ENCODE results near the gene PIP4K2C. TPM values are rescaled to one million over a fixed set of nuclear protein-coding genes. Genes with fewer than 3 reads are reported as not detected.
"Not testable (repeated sequence)": the region's sequence is repeated elsewhere in the genome, so short reads cannot be mapped to it uniquely, and the experiment has no call there.

PIP4K2C gene
- total and polyA plus RNA-seq, 4 donors, result 13.7 to 42.2 (median 20.8) TPM

- Histone ChIP-seq H3K27ac (ENCODE audit: low read depth in 1 of 2, low read length in 1 of 2) (no peak overlapping the region), H3K4me1 (ENCODE audit: control insufficient read depth in 5 of 5, insufficient read depth in 5 of 5, low read length in 5 of 5) (no peaks in the 10 kb centered on the region), H3K4me3 (no peak overlapping the region), H3K9me3 (ENCODE audit: control insufficient read depth in 4 of 4, insufficient read depth in 3 of 4, low read length in 3 of 4) (no peaks in the 10 kb centered on the region), H3K27me3 (ENCODE audit: control insufficient read depth in 3 of 3, insufficient read depth in 3 of 3, low read length in 2 of 3) (peaks cover 0 to 13% (median 13%) of the 10 kb centered on the region in 3 donors), H3K36me3 (ENCODE audit: control insufficient read depth in 4 of 4, insufficient read depth in 4 of 4, low read length in 4 of 4) (no peaks in the 10 kb centered on the region), H3K9ac (ENCODE audit: insufficient read depth in 1 of 2, low read length in 2 of 2) (no peak overlapping the region)
- no peak for TF ChIP-seq CTCF (IDR thresholded peaks at IDR 0.05; ENCODE audit: control extremely low read depth, extremely low read depth)
- DNase-seq, result no peak
- no peak for ATAC-seq (ENCODE audit: insufficient read depth, low FRiP score)
Measured at GRCh38 chr12:57584690-57585089, 6.3 kb upstream of the PIP4K2C start.

- Histone ChIP-seq H3K4me1 (ENCODE audit: control insufficient read depth in 5 of 5, insufficient read depth in 5 of 5, low read length in 5 of 5) (no peaks in the 10 kb centered on the region), H3K4me3 (no peak overlapping the region), H3K27me3 (ENCODE audit: control insufficient read depth in 3 of 3, insufficient read depth in 3 of 3, low read length in 2 of 3) (peaks cover 0 to 13% (median 13%) of the 10 kb centered on the region in 3 donors), H3K27ac (ENCODE audit: low read depth in 1 of 2, low read length in 1 of 2) (no peak overlapping the region), H3K9me3 (ENCODE audit: control insufficient read depth in 4 of 4, insufficient read depth in 3 of 4, low read length in 3 of 4) (no peaks in the 10 kb centered on the region), H3K36me3 (ENCODE audit: control insufficient read depth in 4 of 4, insufficient read depth in 4 of 4, low read length in 4 of 4) (no peaks in the 10 kb centered on the region), H3K9ac (ENCODE audit: insufficient read depth in 1 of 2, low read length in 2 of 2) (no peak overlapping the region)
- ATAC-seq (ENCODE audit: insufficient read depth, low FRiP score) (no peak), DNase-seq (no peak)
- WGBS, 2 donors, result 81 to 84% methylated on average over 2 of the region's 2 CpGs
- TF ChIP-seq CTCF (IDR thresholded peaks at IDR 0.05; ENCODE audit: control extremely low read depth, extremely low read depth), result no peak
Measured at GRCh38 chr12:57585156-57585555, 5.8 kb upstream of the PIP4K2C start.

- H3K4me1 ChIP-seq (ENCODE audit: control insufficient read depth in 5 of 5, insufficient read depth in 5 of 5, low read length in 5 of 5), result peaks cover 0 to 6% (median 3%) of the 10 kb centered on the region in 5 donors
- H3K9me3 ChIP-seq (ENCODE audit: control insufficient read depth in 4 of 4, insufficient read depth in 3 of 4, low read length in 3 of 4), result no peaks in the 10 kb centered on the region
- peaks cover 0 to 13% (median 13%) of the 10 kb centered on the region in 3 donors for H3K27me3 ChIP-seq (ENCODE audit: control insufficient read depth in 3 of 3, insufficient read depth in 3 of 3, low read length in 2 of 3)
- ATAC-seq (ENCODE audit: insufficient read depth, low FRiP score) (no peak), DNase-seq (no peak)
- no peaks in the 10 kb centered on the region for H3K36me3 ChIP-seq (ENCODE audit: control insufficient read depth in 4 of 4, insufficient read depth in 4 of 4, low read length in 4 of 4)
- TF ChIP-seq CTCF (IDR thresholded peaks at IDR 0.05; ENCODE audit: control extremely low read depth, extremely low read depth), result no peak
- peak overlapping the region in 1 of 2 donors; percentile 20 for H3K9ac ChIP-seq (ENCODE audit: insufficient read depth in 1 of 2, low read length in 2 of 2)
- 92 to 96% methylated on average over 3 of the region's 3 CpGs for WGBS, 2 donors
- H3K27ac ChIP-seq (ENCODE audit: low read depth in 1 of 2, low read length in 1 of 2), result no peak overlapping the region
- no peak overlapping the region for H3K4me3 ChIP-seq
Measured at GRCh38 chr12:57586128-57586527, 4.9 kb upstream of the PIP4K2C start.

- H3K27ac ChIP-seq (ENCODE audit: low read depth in 1 of 2, low read length in 1 of 2), result no peak overlapping the region
- DNase-seq, result no peak
- H3K4me1 ChIP-seq (ENCODE audit: control insufficient read depth in 5 of 5, insufficient read depth in 5 of 5, low read length in 5 of 5), result peaks cover 0 to 13% (median 4%) of the 10 kb centered on the region in 5 donors
- no peaks in the 10 kb centered on the region for H3K36me3 ChIP-seq (ENCODE audit: control insufficient read depth in 4 of 4, insufficient read depth in 4 of 4, low read length in 4 of 4)
- TF ChIP-seq CTCF (IDR thresholded peaks at IDR 0.05; ENCODE audit: control extremely low read depth, extremely low read depth), result no peak
- no peaks in the 10 kb centered on the region for H3K9me3 ChIP-seq (ENCODE audit: control insufficient read depth in 4 of 4, insufficient read depth in 3 of 4, low read length in 3 of 4)
- ATAC-seq (ENCODE audit: insufficient read depth, low FRiP score), result no peak
- peaks cover 0 to 13% (median 13%) of the 10 kb centered on the region in 3 donors for H3K27me3 ChIP-seq (ENCODE audit: control insufficient read depth in 3 of 3, insufficient read depth in 3 of 3, low read length in 2 of 3)
- H3K4me3 ChIP-seq, result no peak overlapping the region
- 83 to 90% methylated on average over 3 of the region's 3 CpGs for WGBS, 2 donors
- H3K9ac ChIP-seq (ENCODE audit: insufficient read depth in 1 of 2, low read length in 2 of 2), result no peak overlapping the region
Measured at GRCh38 chr12:57586832-57587429, 4.1 kb upstream of the PIP4K2C start.

GRCh38 chr12:57588951-57589610 is 1.9 kb upstream of the PIP4K2C start:
- H3K9ac ChIP-seq (ENCODE audit: insufficient read depth in 1 of 2, low read length in 2 of 2); DNase-seq; H3K27ac ChIP-seq (ENCODE audit: low read depth in 1 of 2, low read length in 1 of 2); H3K36me3 ChIP-seq (ENCODE audit: control insufficient read depth in 4 of 4, insufficient read depth in 4 of 4, low read length in 4 of 4); ATAC-seq (ENCODE audit: insufficient read depth, low FRiP score); H3K4me3 ChIP-seq; H3K9me3 ChIP-seq (ENCODE audit: control insufficient read depth in 4 of 4, insufficient read depth in 3 of 4, low read length in 3 of 4): not testable (repeated sequence)
- 86 to 94% methylated on average over 15 of the region's 15 CpGs for WGBS, 2 donors
- peaks cover 0 to 18% (median 5%) of the 10 kb centered on the region in 5 donors for H3K4me1 ChIP-seq (ENCODE audit: control insufficient read depth in 5 of 5, insufficient read depth in 5 of 5, low read length in 5 of 5)
- peaks cover 0 to 13% (median 13%) of the 10 kb centered on the region in 3 donors for H3K27me3 ChIP-seq (ENCODE audit: control insufficient read depth in 3 of 3, insufficient read depth in 3 of 3, low read length in 2 of 3)

Measured in lung (tissue), 12 donors.